Fibroblast of the aortic adventitia (primary cell): ENCODE measurements around the gene CEP164. TPM values are rescaled to one million over a fixed set of nuclear protein-coding genes. Genes with fewer than 3 reads are reported as not detected.

Experiments used
- DNase-seq: peaks from one replicate; pipeline ENCODE4 v3.0.0-alpha.2; 2010; ENCODE audit warnings: low read depth
- H3K4me3 ChIP-seq: 2 replicates; pipeline ENCODE4 v1.5.1; 2011; ENCODE audit warnings: low read depth, mild to moderate bottlenecking, control low read depth, low read length, moderate library complexity
- total RNA-seq: library from RNA; depleted of rRNA; stranded (reverse); fragments of >200 nt; gene quantifications from 2 replicates; pipeline ENCODE4 v1.2.3, GENCODE V29; 2012; ENCODE audit warnings: low replicate concordance
- TF ChIP-seq, protein P1 (sequence below): IDR thresholded peaks from 2 replicates; pipeline ENCODE4 v1.5.1; 2011; ENCODE audit warnings: mild to moderate bottlenecking, low read length, control low read depth, inconsistent platforms; ENCODE audit not compliant: insufficient read depth

Gene CEP164
- total RNA-seq, 1 donor = 38.5 TPM

DNA sequence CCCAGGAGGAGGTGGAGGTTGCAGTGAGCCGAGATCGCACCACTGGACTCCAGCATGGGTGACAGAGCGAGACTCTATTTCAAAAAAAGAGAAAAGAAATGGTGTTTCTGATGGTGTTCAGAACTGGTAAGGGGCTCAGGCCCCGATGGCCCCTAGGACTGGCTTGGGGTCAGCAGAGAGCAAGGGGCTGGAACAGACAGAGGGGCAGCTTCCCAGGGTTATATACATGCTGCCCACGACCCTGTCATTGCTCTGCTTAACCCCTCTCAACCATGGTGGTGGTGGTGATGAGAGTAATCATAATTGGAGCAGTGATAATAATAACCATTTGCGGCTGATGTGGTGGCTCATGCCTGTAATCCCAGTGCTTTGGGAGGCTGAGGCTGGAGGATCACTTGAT, 79.4 kb downstream of the CEP164 start:
- TF ChIP-seq, protein P1, sequence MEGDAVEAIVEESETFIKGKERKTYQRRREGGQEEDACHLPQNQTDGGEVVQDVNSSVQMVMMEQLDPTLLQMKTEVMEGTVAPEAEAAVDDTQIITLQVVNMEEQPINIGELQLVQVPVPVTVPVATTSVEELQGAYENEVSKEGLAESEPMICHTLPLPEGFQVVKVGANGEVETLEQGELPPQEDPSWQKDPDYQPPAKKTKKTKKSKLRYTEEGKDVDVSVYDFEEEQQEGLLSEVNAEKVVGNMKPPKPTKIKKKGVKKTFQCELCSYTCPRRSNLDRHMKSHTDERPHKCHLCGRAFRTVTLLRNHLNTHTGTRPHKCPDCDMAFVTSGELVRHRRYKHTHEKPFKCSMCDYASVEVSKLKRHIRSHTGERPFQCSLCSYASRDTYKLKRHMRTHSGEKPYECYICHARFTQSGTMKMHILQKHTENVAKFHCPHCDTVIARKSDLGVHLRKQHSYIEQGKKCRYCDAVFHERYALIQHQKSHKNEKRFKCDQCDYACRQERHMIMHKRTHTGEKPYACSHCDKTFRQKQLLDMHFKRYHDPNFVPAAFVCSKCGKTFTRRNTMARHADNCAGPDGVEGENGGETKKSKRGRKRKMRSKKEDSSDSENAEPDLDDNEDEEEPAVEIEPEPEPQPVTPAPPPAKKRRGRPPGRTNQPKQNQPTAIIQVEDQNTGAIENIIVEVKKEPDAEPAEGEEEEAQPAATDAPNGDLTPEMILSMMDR = no peak
- no peak overlapping the region for H3K4me3 ChIP-seq
- no peak for DNase-seq

DNA sequence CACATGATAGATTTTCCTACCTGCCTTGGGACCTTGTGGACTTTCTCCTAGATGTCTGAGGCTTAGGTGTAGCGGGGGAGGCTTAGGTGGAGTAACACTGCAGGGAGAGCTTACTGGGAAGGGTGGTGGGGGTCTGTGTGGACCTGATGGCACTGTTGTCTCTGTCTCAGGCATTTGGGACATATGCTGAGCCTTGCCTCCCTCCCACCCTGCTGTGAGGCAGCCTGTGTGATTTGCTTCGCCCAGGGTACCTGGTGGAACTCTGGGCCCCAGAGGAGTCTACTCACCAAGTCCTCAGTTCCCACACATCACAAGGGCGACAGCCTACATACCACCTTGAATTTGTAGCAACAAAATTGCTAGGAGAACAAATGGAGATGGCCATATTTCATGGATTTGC, 80.7 kb downstream of the CEP164 start:
- no peak for DNase-seq
- TF ChIP-seq, protein P1 = no peak

DNA sequence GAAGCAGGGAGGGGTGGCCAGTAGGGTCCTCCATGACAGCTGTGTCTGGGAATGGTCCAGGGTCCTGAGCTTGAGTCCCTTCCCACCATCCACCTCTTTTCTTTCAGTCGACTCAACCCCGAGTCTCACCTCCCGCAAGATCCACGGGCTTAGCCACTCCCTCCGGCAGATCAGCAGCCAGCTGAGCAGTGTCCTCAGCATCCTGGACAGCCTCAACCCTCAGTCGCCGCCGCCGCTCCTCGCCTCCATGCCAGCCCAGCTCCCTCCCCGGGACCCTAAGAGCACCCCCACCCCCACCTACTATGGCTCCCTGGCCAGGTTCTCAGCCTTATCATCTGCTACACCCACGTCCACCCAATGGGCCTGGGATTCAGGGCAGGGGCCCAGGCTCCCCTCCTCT, 81.9 kb downstream of the CEP164 start:
- DNase-seq = no peak
- H3K4me3 ChIP-seq = no peak overlapping the region
- TF ChIP-seq, protein P1 = no peak

More for the DNA sequence above, 80.7 kb downstream of the CEP164 start:
- no peak overlapping the region for H3K4me3 ChIP-seq

DNA sequence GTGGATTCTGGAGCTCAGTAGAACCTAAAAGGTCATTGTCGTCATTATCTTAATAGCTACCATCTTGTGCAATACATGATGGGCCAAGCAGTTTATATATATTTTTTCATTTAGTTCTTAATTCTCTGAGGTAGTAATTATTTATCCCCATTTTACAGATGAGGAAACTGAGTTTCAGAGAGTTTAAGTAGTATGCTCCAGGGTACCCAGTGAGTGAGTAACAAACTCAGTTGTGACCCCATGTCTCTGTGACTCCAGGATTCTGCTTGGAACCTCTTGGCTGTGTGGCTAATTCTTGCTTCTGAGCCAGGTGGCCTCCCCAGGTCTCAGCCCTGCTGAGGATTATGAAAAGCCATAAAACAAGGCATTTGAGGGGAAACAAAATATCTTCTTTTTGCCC, 82.6 kb downstream of the CEP164 start:
- DNase-seq = no peak
- TF ChIP-seq, protein P1 = no peak
- H3K4me3 ChIP-seq = no peak overlapping the region

DNA sequence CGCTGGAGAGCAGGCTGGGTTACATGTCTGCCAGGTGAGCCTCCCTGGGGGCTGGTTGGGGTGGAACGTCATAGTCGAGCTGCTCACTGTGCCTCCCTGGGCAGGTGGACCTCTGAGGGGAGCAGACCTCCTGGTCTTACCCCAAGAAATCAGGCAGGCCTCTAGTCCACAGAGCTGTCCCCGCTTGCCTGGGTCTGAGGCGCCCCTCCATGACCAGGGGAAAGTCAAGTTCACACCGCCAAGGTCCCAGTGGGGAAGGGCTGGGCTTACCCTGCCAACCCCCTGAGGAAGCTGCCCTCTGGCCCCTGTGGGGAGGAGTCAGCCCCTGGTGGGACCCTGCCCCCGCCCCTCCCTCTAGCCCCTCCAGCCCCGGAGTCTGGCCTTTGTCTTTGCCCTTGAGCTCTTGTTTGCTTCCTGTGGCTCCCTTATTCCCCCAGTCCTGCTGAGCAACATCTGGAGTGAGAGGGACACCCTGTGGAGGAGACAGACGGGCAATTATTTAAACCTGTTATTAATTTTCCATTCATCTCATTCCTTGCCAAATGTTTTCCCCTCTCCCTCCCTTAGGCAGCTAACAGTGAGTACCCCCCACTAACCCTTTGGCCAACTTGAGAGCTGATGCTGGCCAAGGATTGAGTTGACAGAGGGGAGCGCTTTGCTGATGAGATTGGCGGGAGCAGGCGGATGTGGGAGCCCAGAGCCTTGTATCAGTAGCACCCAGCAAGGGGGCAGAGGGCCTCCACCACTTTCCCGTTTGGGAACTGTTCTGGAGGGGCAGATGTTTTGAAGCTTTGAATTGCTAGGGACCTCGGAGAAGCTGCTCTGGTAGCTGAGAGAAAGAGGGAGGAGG, 83.4 kb downstream of the CEP164 start:
- no peak for DNase-seq
- H3K4me3 ChIP-seq = no peak overlapping the region
- TF ChIP-seq, protein P1 = no peak

DNA sequence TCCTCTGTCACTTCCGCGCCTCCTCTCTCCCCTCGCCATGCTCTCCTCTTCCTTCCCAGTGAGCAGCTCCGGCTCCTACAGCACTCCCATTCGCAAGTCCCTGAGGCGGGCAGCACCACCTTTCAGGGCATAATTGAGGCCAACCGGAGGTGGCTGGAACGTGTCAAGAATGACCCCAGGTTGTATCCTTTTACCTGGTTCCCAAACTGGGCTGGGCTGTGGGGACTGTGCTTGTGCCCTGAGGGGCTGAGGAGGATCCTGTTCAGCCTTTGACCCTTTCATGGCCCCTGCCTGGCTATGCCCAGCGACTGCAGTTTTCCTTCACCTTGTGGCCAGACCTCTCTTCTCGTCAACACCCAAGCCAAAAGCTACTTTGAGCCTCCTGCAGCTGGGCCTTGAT, 84.1 kb downstream of the CEP164 start:
- TF ChIP-seq, protein P1 = no peak
- DNase-seq = no peak
- no peak overlapping the region for H3K4me3 ChIP-seq
